ENCODE data around the gene RSPRY1.
"Not testable (repeated sequence)": the region's sequence is repeated elsewhere in the genome, so short reads cannot be mapped to it uniquely, and the experiment has no call there.

Gene RSPRY1

GRCh38 chr16:57186872-57187854 is 1.0 kb downstream of the RSPRY1 start:
- peak overlapping the region; percentile 79 to 99 (median 87) for H3K4me3 ChIP-seq
- no peaks in the 10 kb centered on the region for H3K27me3 ChIP-seq
- peaks cover 4 to 16% (median 11%) of the 10 kb centered on the region in 11 experiments; a peak in 15 of 22 replicates for H3K36me3 ChIP-seq
- no peak for TF ChIP-seq Cebpa-rat (IDR thresholded peaks at IDR 0.05)
- H3K4me2 ChIP-seq, result peak overlapping the region; percentile 77 to 99 (median 92)
- no peaks in the 10 kb centered on the region for H3K9me3 ChIP-seq (replicated peaks in 1 of 11)
- H3K27ac ChIP-seq, result peak overlapping the region; percentile 87 to 97 (median 90)
- peaks cover 14 to 57% (median 41%) of the 10 kb centered on the region in 11 experiments; a peak in 18 of 22 replicates for H4K20me1 ChIP-seq
- peaks cover 22 to 59% (median 42%) of the 10 kb centered on the region in 10 experiments for H3K4me1 ChIP-seq
- peak overlapping the region; percentile 87 to 98 (median 93) for H3K9ac ChIP-seq

- Histone ChIP-seq H3K9ac (peak overlapping the region; percentile 87 to 98 (median 93); a peak in 21 of 22 replicates), H3K27ac (peak overlapping the region in 4 of 11 experiments; percentile 90 to 97 (median 93); a peak in 4 of 22 replicates), H4K20me1 (peaks cover 23 to 66% (median 47%) of the 10 kb centered on the region in 11 experiments; a peak in 18 of 22 replicates), H3K4me1 (peaks cover 26 to 66% (median 42%) of the 10 kb centered on the region in 10 experiments), H3K4me2 (peak overlapping the region; percentile 77 to 99 (median 92)), H3K4me3 (peak overlapping the region; percentile 79 to 99 (median 87)), H3K36me3 (peaks cover 4 to 19% (median 11%) of the 10 kb centered on the region in 11 experiments; a peak in 15 of 22 replicates)
- not testable (repeated sequence) for H3K27me3 ChIP-seq; H3K9me3 ChIP-seq (replicated peaks in 1 of 11)
Measured at GRCh38 chr16:57187902-57188710, 2.0 kb downstream of the RSPRY1 start.

- Histone ChIP-seq H3K4me1 (peaks cover 25 to 61% (median 38%) of the 10 kb centered on the region in 10 experiments), H3K4me3 (no peak overlapping the region), H3K9me3 (replicated peaks in 1 of 11) (no peaks in the 10 kb centered on the region), H3K27me3 (no peaks in the 10 kb centered on the region), H3K27ac (no peak overlapping the region), H3K4me2 (peak overlapping the region; percentile 77 to 99 (median 92); a peak in 21 of 22 replicates), H4K20me1 (peaks cover 26 to 71% (median 53%) of the 10 kb centered on the region in 11 experiments; a peak in 18 of 22 replicates), H3K9ac (0 out of 22 replicates have a peak overlapping the region, but pooled peaks of 1 of the 11 experiments have one; percentile 13), H3K36me3 (peaks cover 4 to 25% (median 15%) of the 10 kb centered on the region in 11 experiments; a peak in 15 of 22 replicates)
- no peak for TF ChIP-seq Cebpa-rat (IDR thresholded peaks at IDR 0.05)
Measured at GRCh38 chr16:57188711-57189002, 2.5 kb downstream of the RSPRY1 start.

- not testable (repeated sequence) for H3K27me3 ChIP-seq
- H3K4me1 ChIP-seq, result peaks cover 21 to 52% (median 29%) of the 10 kb centered on the region in 10 experiments
Measured at GRCh38 chr16:57189527-57189926, 3.4 kb downstream of the RSPRY1 start.

GRCh38 chr16:57190136-57190535 is 4.0 kb downstream of the RSPRY1 start:
- H3K4me3 ChIP-seq, result no peak overlapping the region
- no peaks in the 10 kb centered on the region for H3K9me3 ChIP-seq (replicated peaks in 1 of 11)
- peaks cover 30 to 86% (median 56%) of the 10 kb centered on the region in 11 experiments; a peak in 18 of 22 replicates for H4K20me1 ChIP-seq
- peak overlapping the region in 1 of 11 experiments; percentile 24; a peak in 1 of 22 replicates for H3K9ac ChIP-seq
- H3K27ac ChIP-seq, result no peak overlapping the region
- peaks cover 15 to 47% (median 24%) of the 10 kb centered on the region in 10 experiments for H3K4me1 ChIP-seq
- H3K27me3 ChIP-seq, result no peaks in the 10 kb centered on the region
- 0 out of 22 replicates have a peak overlapping the region, but pooled peaks of 1 of the 11 experiments have one; percentile 12 for H3K4me2 ChIP-seq
- TF ChIP-seq Cebpa-rat (IDR thresholded peaks at IDR 0.05), result no peak
- peaks cover 4 to 26% (median 17%) of the 10 kb centered on the region in 11 experiments; a peak in 15 of 22 replicates for H3K36me3 ChIP-seq

More at GRCh38 chr16:57189527-57189926, 3.4 kb downstream of the RSPRY1 start:
- Histone ChIP-seq H4K20me1 (peaks cover 28 to 80% (median 55%) of the 10 kb centered on the region in 11 experiments; a peak in 18 of 22 replicates), H3K36me3 (peaks cover 4 to 26% (median 16%) of the 10 kb centered on the region in 11 experiments; a peak in 15 of 22 replicates)
- H3K9me3 ChIP-seq (replicated peaks in 1 of 11); H3K9ac ChIP-seq; H3K4me3 ChIP-seq; H3K4me2 ChIP-seq; H3K27ac ChIP-seq: not testable (repeated sequence)

GRCh38 chr16:57191056-57191571 is 5.0 kb downstream of the RSPRY1 start:
- Histone ChIP-seq H3K4me3 (no peak overlapping the region), H3K27me3 (no peaks in the 10 kb centered on the region), H3K9me3 (replicated peaks in 1 of 11) (no peaks in the 10 kb centered on the region), H3K4me2 (peak overlapping the region in 2 of 11 experiments; percentile 38 to 48; a peak in 2 of 22 replicates), H3K9ac (no peak overlapping the region; a peak in 1 of 22 replicates), H3K27ac (no peak overlapping the region), H4K20me1 (peaks cover 30 to 96% (median 61%) of the 10 kb centered on the region in 11 experiments; a peak in 18 of 22 replicates), H3K36me3 (peaks cover 4 to 34% (median 23%) of the 10 kb centered on the region in 11 experiments; a peak in 16 of 22 replicates), H3K4me1 (peaks cover 15 to 47% (median 24%) of the 10 kb centered on the region in 10 experiments)
- no peak for TF ChIP-seq Cebpa-rat (IDR thresholded peaks at IDR 0.05)

- H3K9ac ChIP-seq, result no peak overlapping the region
- H4K20me1 ChIP-seq, result peaks cover 30 to 100% (median 68%) of the 10 kb centered on the region in 11 experiments; a peak in 18 of 22 replicates
- no peak overlapping the region for H3K27ac ChIP-seq
Measured at GRCh38 chr16:57192146-57192545, 6.0 kb downstream of the RSPRY1 start.

More at GRCh38 chr16:57192146-57192545, 6.0 kb downstream of the RSPRY1 start:
- TF ChIP-seq Cebpa-rat (IDR thresholded peaks at IDR 0.05), result no peak
- Histone ChIP-seq H3K9me3 (replicated peaks in 1 of 11) (no peaks in the 10 kb centered on the region), H3K4me1 (peaks cover 15 to 47% (median 24%) of the 10 kb centered on the region in 10 experiments), H3K36me3 (peaks cover 4 to 39% (median 29%) of the 10 kb centered on the region in 11 experiments; a peak in 18 of 22 replicates), H3K27me3 (no peaks in the 10 kb centered on the region), H3K4me3 (no peak overlapping the region), H3K4me2 (no peak overlapping the region; a peak in 1 of 22 replicates)

Measured in BLaER1 treated with 17β-estradiol and CSF1 and Interleukin-3, amounts not matched to agents 10 nM and 100 nM (cell line).